Stimulated activated CD4-positive, alpha-beta T cell treated with anti-CD3 and anti-CD28 coated beads, Interleukin-1b, Interleukin-23, amount 100 ng/mL, for 1 hour (primary cell): ENCODE measurements around the gene HCFC1R1.

Source experiments
- DNase-seq, 2 donors: peaks; one replicate each; pipeline ENCODE4 v3.0.0-alpha.2; 2020; ENCODE audit warnings: low read depth in 2 of 2

HCFC1R1 gene

GRCh38 chr16:3035972-3036725 lies 12.4 kb upstream of the HCFC1R1 start:
- no peak for DNase-seq

- no peak for DNase-seq
Observed at GRCh38 chr16:3035289-3035971, 11.7 kb upstream of the HCFC1R1 start.

- DNase-seq, result no peak
Observed at GRCh38 chr16:3032624-3033023, 8.9 kb upstream of the HCFC1R1 start.

- no peak for DNase-seq
Observed at GRCh38 chr16:3030222-3031212, 6.8 kb upstream of the HCFC1R1 start.

GRCh38 chr16:3029491-3030221 lies 5.9 kb upstream of the HCFC1R1 start:
- no peak for DNase-seq

GRCh38 chr16:3028716-3029319 lies 5.1 kb upstream of the HCFC1R1 start:
- DNase-seq, result no peak

- peak; percentile 77 to 83 for DNase-seq
Observed at GRCh38 chr16:3027983-3028715, 4.4 kb upstream of the HCFC1R1 start.

GRCh38 chr16:3027489-3027795 lies 3.7 kb upstream of the HCFC1R1 start:
- DNase-seq, result no peak

GRCh38 chr16:3026609-3027488 lies 3.1 kb upstream of the HCFC1R1 start:
- DNase-seq, result no peak

- DNase-seq, result no peak
Observed at GRCh38 chr16:3026003-3026378, 2.2 kb upstream of the HCFC1R1 start.

- no peak for DNase-seq
Observed at GRCh38 chr16:3025032-3026002, 1.6 kb upstream of the HCFC1R1 start.

GRCh38 chr16:3023415-3023668 lies 400 bp downstream of the HCFC1R1 start:
- no peak for DNase-seq

GRCh38 chr16:3022684-3023414 lies 893 bp downstream of the HCFC1R1 start:
- DNase-seq, result no peak

- peak; percentile 60 to 92 for DNase-seq
Observed at GRCh38 chr16:3022208-3022683, 1.5 kb downstream of the HCFC1R1 start.

- DNase-seq, result peak; percentile 56 to 68
Observed at GRCh38 chr16:3021449-3022207, 2.1 kb downstream of the HCFC1R1 start.

GRCh38 chr16:3020604-3021448 lies 2.9 kb downstream of the HCFC1R1 start:
- peak in 1 of 2 donors; percentile 50 for DNase-seq
